Stimulated activated CD8-positive, alpha-beta memory T cell treated with anti-CD3 and anti-CD28 coated beads, Interleukin-15, amount 100 ng/mL, for 1 hour (primary cell): ENCODE measurements around the gene IP6K3.

Source experiments
- DNase-seq: peaks from one replicate; pipeline ENCODE4 v3.0.0-alpha.2; 2020; ENCODE audit warnings: low read depth

Gene IP6K3

GRCh38 chr6:33746651-33747100 is at the start of gene IP6K3:
TSS of gene IP6K3 (minus strand) at chr6:33746905. CDS start at chr6:33735476, 11,429 bp downstream.
- no peak for DNase-seq

GRCh38 chr6:33794910-33795623 is 48.4 kb upstream of the IP6K3 start:
- DNase-seq = no peak

GRCh38 chr6:33792981-33793380 is 46.3 kb upstream of the IP6K3 start:
- DNase-seq = no peak

GRCh38 chr6:33791620-33792019 is 44.9 kb upstream of the IP6K3 start:
- DNase-seq = no peak

- no peak for DNase-seq
Measured at GRCh38 chr6:33790910-33791309, 44.2 kb upstream of the IP6K3 start.

- DNase-seq = no peak
Measured at GRCh38 chr6:33790379-33790778, 43.7 kb upstream of the IP6K3 start.

- DNase-seq = no peak
Measured at GRCh38 chr6:33789550-33789895, 42.8 kb upstream of the IP6K3 start.

- peak; percentile 88 for DNase-seq
Measured at GRCh38 chr6:33788694-33789549, 42.2 kb upstream of the IP6K3 start, which contains the start of gene LEMD2. TSS of gene LEMD2 (minus strand) at chr6:33789130. CDS start at chr6:33789116, 14 bp downstream.

GRCh38 chr6:33787954-33788693 is 41.4 kb upstream of the IP6K3 start:
- DNase-seq = peak; percentile 2

GRCh38 chr6:33787346-33787953 is 40.7 kb upstream of the IP6K3 start:
- DNase-seq = no peak

GRCh38 chr6:33786736-33787135 is 40.0 kb upstream of the IP6K3 start:
- no peak for DNase-seq

- no peak for DNase-seq
Measured at GRCh38 chr6:33785778-33786177, 39.1 kb upstream of the IP6K3 start.

- no peak for DNase-seq
Measured at GRCh38 chr6:33784787-33785186, 38.1 kb upstream of the IP6K3 start.

- DNase-seq = no peak
Measured at GRCh38 chr6:33783781-33784520, 37.2 kb upstream of the IP6K3 start.

GRCh38 chr6:33782561-33782960 is 35.9 kb upstream of the IP6K3 start:
- DNase-seq = no peak

GRCh38 chr6:33781131-33781975 is 34.6 kb upstream of the IP6K3 start:
- no peak for DNase-seq

- no peak for DNase-seq
Measured at GRCh38 chr6:33779895-33780294, 33.2 kb upstream of the IP6K3 start.

GRCh38 chr6:33779290-33779689 is 32.6 kb upstream of the IP6K3 start:
- no peak for DNase-seq

- no peak for DNase-seq
Measured at GRCh38 chr6:33778444-33779121, 31.9 kb upstream of the IP6K3 start.
